HCT116 (cell line): ENCODE results near the gene ATXN7L2. TPM values are rescaled to one million over a fixed set of nuclear protein-coding genes. Genes with fewer than 3 reads are reported as not detected.

Source experiments
- ATAC-seq: fragments of 200-7000 bp; cut with Tn5 transposase; 2 replicates; pipeline ENCODE4 v1.9.1; 2020; ENCODE audit warnings: mild to moderate bottlenecking, moderate library complexity
- BruUV-seq: library from RNA; stranded (reverse); fragments of 400-500 nt; replicated peaks from 2 replicates; lab custom pipeline; 2021; lab: Mats Ljungman, UMichigan
- CTCF ChIA-PET: fragments of 300-600 bp; sonication (Branson Sonifier 250); formaldehyde crosslinking; loops from one replicate; lab custom pipeline; 2021; ENCODE audit warnings: antibody characterized with exemption; lab: Charles Lee
- POLR2A ChIA-PET: fragments of 300-600, 350-600 bp; sonication (Branson Sonifier 250); formaldehyde crosslinking; loops from one replicate; lab custom pipeline; 2021; ENCODE audit warnings: antibody characterized with exemption; lab: Charles Lee
- RAD21 ChIA-PET, 2 experiments: fragments of 300-600 bp; sonication (Branson Sonifier 250); formaldehyde crosslinking; loops; one replicate each; lab custom pipeline; 2023; ENCODE audit warnings: low total read pairs in 2 of 2; ENCODE audit not compliant: uncharacterized antibody in 2 of 2, unreplicated experiment in 2 of 2, low non-redundant PET in 1 of 2; lab: Charles Lee
- DNase-seq: peaks from one replicate; pipeline ENCODE4 v3.0.0-alpha.2; 2010; ENCODE audit warnings: low read depth, low spot score
- H2AFZ ChIP-seq: fragments of 200-600 bp; shearing (Covaris generic), sonication (generic); 2 replicates; pipeline ENCODE4 v1.6.1; 2017; ENCODE audit warnings: low read depth, mixed run types, mixed read lengths, antibody characterized with exemption, low read length; ENCODE audit not compliant: poor library complexity, severe bottlenecking
- H3K27ac ChIP-seq: 2 replicates; pipeline ENCODE4 v1.5.1; 2012; ENCODE audit warnings: low read depth, low read length
- H3K27me3 ChIP-seq: fragments of 200-600 bp; sonication (generic); 2 replicates; pipeline ENCODE4 v1.6.1; 2016; ENCODE audit warnings: mixed run types, low read length, mixed read lengths; ENCODE audit not compliant: insufficient read depth
- H3K36me3 ChIP-seq, 2 experiments: fragments of 200-500 bp in 1 of 2; fragments of 200-600 bp in 1 of 2; sonication (Bioruptor generic) in 1 of 2; sonication (generic) in 1 of 2; 2 replicates each; pipeline versions ENCODE4 v1.5.1 to v1.6.1; 2014 to 2016; ENCODE audit warnings: low read length in 2 of 2, inconsistent platforms in 1 of 2, mixed read lengths in 1 of 2, mixed run types in 1 of 2; ENCODE audit not compliant: insufficient read depth in 2 of 2, control insufficient read depth in 1 of 2
- H3K4me1 ChIP-seq, 2 experiments: fragments of 200-600 bp in 1 of 2; sonication (generic) in 1 of 2; 2 replicates each; pipeline versions ENCODE4 v1.5.1 to v1.6.1; 2012 to 2017; ENCODE audit warnings: low read length in 2 of 2, inconsistent platforms in 1 of 2, mild to moderate bottlenecking in 1 of 2, mixed read lengths in 1 of 2, mixed run types in 1 of 2, moderate library complexity in 1 of 2; ENCODE audit not compliant: insufficient read depth in 2 of 2, control insufficient read depth in 1 of 2
- H3K4me2 ChIP-seq: fragments of 200-600 bp; sonication (generic); 2 replicates; pipeline ENCODE4 v1.6.1; 2017; ENCODE audit warnings: mixed run types, low read length, mixed read lengths
- H3K4me3 ChIP-seq, 2 experiments: fragments of 200-600 bp in 1 of 2; sonication (generic) in 1 of 2; replicated peaks in 1 of 2; 2 replicates each; pipeline ENCODE4 v1.5.1; 2011 to 2016; ENCODE audit warnings: low read length in 2 of 2, control low read depth in 1 of 2, low read depth in 1 of 2, mild to moderate bottlenecking in 1 of 2, mixed read lengths in 1 of 2, mixed run types in 1 of 2
- H3K79me2 ChIP-seq: fragments of 200-600 bp; sonication (generic); 2 replicates; pipeline ENCODE4 v1.6.1; 2017; ENCODE audit warnings: mild to moderate bottlenecking, mixed run types, low read length, moderate library complexity, mixed read lengths; ENCODE audit not compliant: insufficient read depth
- H3K9ac ChIP-seq: fragments of 200-600 bp; sonication (generic); 2 replicates; pipeline ENCODE4 v1.6.1; 2016; ENCODE audit warnings: low read length, mixed read lengths
- H3K9me2 ChIP-seq: fragments of 200-600 bp; sonication (generic), shearing (Covaris generic); 2 replicates; pipeline ENCODE4 v1.6.1; 2017; ENCODE audit warnings: mixed run types, mild to moderate bottlenecking, moderate library complexity; ENCODE audit not compliant: insufficient read depth
- H3K9me3 ChIP-seq, 2 experiments: fragments of 200-500 bp in 1 of 2; fragments of 200-600 bp in 1 of 2; sonication (Bioruptor generic) in 1 of 2; sonication (generic) in 1 of 2; 2 replicates each; pipeline ENCODE4 v1.6.1; 2014 to 2017; ENCODE audit warnings: low read length in 2 of 2, mixed read lengths in 2 of 2, inconsistent platforms in 1 of 2, low read depth in 1 of 2, mild to moderate bottlenecking in 1 of 2, mixed run types in 1 of 2, moderate library complexity in 1 of 2; ENCODE audit not compliant: control insufficient read depth in 1 of 2, insufficient read depth in 1 of 2
- H4K20me1 ChIP-seq: fragments of 200-600 bp; sonication (generic), shearing (Covaris generic); 2 replicates; pipeline ENCODE4 v1.6.1; 2017; ENCODE audit warnings: mixed run types, mild to moderate bottlenecking, moderate library complexity; ENCODE audit not compliant: insufficient read depth
- ATF3 ChIP-seq: IDR thresholded peaks from 2 replicates; pipeline ENCODE4 v1.6.1; 2012
- EGR1 ChIP-seq: IDR thresholded peaks from 2 replicates; pipeline ENCODE4 v1.6.1; 2012; ENCODE audit warnings: low read depth
- ELF1 ChIP-seq: IDR thresholded peaks from 2 replicates; pipeline ENCODE4 v1.6.1; 2012; ENCODE audit warnings: low read depth, borderline replicate concordance
- EZH2 ChIP-seq: fragments of 200-600 bp; sonication (generic); IDR thresholded peaks from 2 replicates; pipeline ENCODE4 v1.6.1; 2017; ENCODE audit warnings: antibody characterized with exemption, mixed run types
- EZH2phosphoT487 ChIP-seq: fragments of 200-600 bp; IDR thresholded peaks from 2 replicates; pipeline ENCODE4 v1.6.1; 2018; ENCODE audit warnings: antibody characterized with exemption, borderline replicate concordance
- FOSL1 ChIP-seq: IDR thresholded peaks from 2 replicates; pipeline ENCODE4 v1.6.1; 2012; ENCODE audit warnings: low read depth
- JUND ChIP-seq: IDR thresholded peaks from 2 replicates; pipeline ENCODE4 v1.6.1; 2012
- POLR2A ChIP-seq: IDR thresholded peaks from 2 replicates; pipeline ENCODE4 v1.7.0; 2011; ENCODE audit warnings: borderline replicate concordance; ENCODE audit not compliant: insufficient read depth, insufficient read length; ENCODE audit errors: extremely low read depth
- POLR2AphosphoS5 ChIP-seq: IDR thresholded peaks from 2 replicates; pipeline ENCODE4 v1.6.1; 2011; ENCODE audit warnings: mild to moderate bottlenecking, low read depth, low read length, moderate library complexity
- RAD21 ChIP-seq: IDR thresholded peaks from 2 replicates; pipeline ENCODE4 v1.6.1; 2012; ENCODE audit warnings: low read depth, mild to moderate bottlenecking
- SP1 ChIP-seq: IDR thresholded peaks from 2 replicates; pipeline ENCODE4 v1.6.1; 2012; ENCODE audit warnings: low read depth
- TCF7L2 ChIP-seq: IDR thresholded peaks from 2 replicates; pipeline ENCODE4 v1.7.0; 2011; ENCODE audit warnings: borderline replicate concordance, inconsistent platforms; ENCODE audit not compliant: insufficient read depth, insufficient read length; ENCODE audit errors: extremely low read depth
- YY1 ChIP-seq: IDR thresholded peaks from 2 replicates; pipeline ENCODE4 v1.6.1; 2011; ENCODE audit warnings: low read length, low read depth, moderate library complexity, mild to moderate bottlenecking; ENCODE audit not compliant: insufficient replicate concordance; ENCODE audit errors: extremely low read depth
- ZFX ChIP-seq: fragments of 450-650 bp; IDR thresholded peaks from 2 replicates; pipeline ENCODE4 v1.6.1; 2017
- ZNF274 ChIP-seq: fragments of 200-500 bp; sonication (Bioruptor generic); IDR thresholded peaks from 2 replicates; pipeline ENCODE4 v1.6.1; 2014; ENCODE audit warnings: mild to moderate bottlenecking, low read depth, low read length, inconsistent platforms
- intact Hi-C: fragments of 100-400 bp; cut with micrococcal nuclease; formaldehyde crosslinking; loops from 2 replicates; pipeline ENCODE4 v1.10.0; 2022
- total RNA-seq: library from RNA; stranded (reverse); gene quantifications from one replicate; pipeline ENCODE4 v1.2.1, GENCODE V29; 2021; ENCODE audit not compliant: unreplicated experiment
- TF ChIP-seq, protein P1 (sequence below): IDR thresholded peaks from 2 replicates; pipeline ENCODE4 v1.6.1; 2011; ENCODE audit warnings: mild to moderate bottlenecking, low read length, moderate library complexity; ENCODE audit not compliant: insufficient replicate concordance; ENCODE audit errors: extremely low read depth
- TF ChIP-seq, protein P2 (sequence below), 3 experiments: fragments of 200-600 bp in 1 of 3; sonication (generic) in 1 of 3; IDR thresholded peaks in 2 of 3; conservative IDR thresholded peaks in 1 of 3; 2 replicates each; pipeline ENCODE4 v1.5.1; 2012 to 2017; ENCODE audit warnings: low read depth in 2 of 3, low read length in 2 of 3, antibody characterized with exemption in 1 of 3, borderline replicate concordance in 1 of 3, control low read depth in 1 of 3, mild to moderate bottlenecking in 1 of 3, mixed read lengths in 1 of 3, mixed run types in 1 of 3, moderate library complexity in 1 of 3; ENCODE audit not compliant: insufficient read depth in 1 of 3
- TF ChIP-seq, protein P3 (sequence below): IDR thresholded peaks from 2 replicates; pipeline ENCODE4 v1.6.1; 2012; ENCODE audit warnings: low read depth

The ATXN7L2 gene
- total RNA-seq, 1 experiment from 2014 or later = 7.2 TPM

DNA sequence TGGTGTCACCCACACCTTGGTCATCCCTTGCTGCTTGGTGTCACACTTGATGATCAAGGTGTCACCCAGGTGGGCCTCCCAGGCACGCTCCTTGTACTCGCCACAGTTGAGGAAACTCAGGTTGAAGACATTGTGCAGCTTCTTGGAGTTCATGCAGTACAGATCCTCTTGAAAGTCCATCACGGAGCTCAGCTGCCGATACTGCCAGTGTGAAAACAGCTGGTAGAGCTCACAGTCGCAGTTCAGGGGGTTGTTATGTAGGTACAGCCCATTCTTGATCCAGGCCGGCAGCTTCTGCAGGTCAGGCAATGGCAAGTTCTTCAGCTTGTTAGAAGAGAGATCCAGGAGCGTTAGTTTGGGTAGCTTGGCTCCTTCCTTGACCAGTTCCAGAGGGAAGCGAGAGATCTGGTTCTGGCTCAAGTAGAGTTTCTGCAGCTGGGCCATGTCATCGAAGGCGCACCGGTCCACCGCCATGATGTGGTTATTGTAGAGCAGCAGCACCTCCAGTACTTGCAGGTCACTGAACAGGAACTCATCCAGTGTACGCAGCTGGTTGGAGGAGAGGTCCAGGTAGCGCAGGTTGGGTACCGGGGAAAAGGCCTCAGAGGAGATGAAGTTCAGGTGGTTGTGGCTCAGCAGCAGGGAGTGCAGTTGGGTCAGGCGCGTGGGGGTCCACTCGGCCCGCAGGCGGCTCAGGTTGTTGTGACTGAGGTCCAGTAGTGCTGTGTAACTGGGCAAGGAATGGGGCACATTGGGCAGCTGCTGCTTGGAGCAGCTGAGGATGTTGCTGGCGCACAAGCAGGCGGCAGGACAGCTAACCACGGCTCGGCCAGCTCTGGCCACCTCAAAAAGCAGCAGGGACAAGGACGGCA lies 24.5 kb downstream of the ATXN7L2 start:
- no TSS peak for BruUV-seq
- Histone ChIP-seq H3K4me2 (no peak overlapping the region), H3K9me3 (no peaks in the 10 kb centered on the region), H3K4me1 (peaks cover 0 to 5% of the 10 kb centered on the region in 2 experiments; a peak in 2 of 4 replicates), H3K4me3 (no peak overlapping the region), H3K9ac (no peak overlapping the region), H2AFZ (no peak overlapping the region), H3K36me3 (no peaks in the 10 kb centered on the region), H3K79me2 (no peaks in the 10 kb centered on the region), H3K27me3 (peaks cover 7% of the 10 kb centered on the region; the same call in 1 of the 2 replicates), H4K20me1 (no peaks in the 10 kb centered on the region), H3K9me2 (no peaks in the 10 kb centered on the region; the same call in 1 of the 2 replicates), H3K27ac (no peak overlapping the region)
- intact Hi-C loops = no loop called here
- ATAC-seq (no peak), DNase-seq (no peak)
- TF ChIP-seq EZH2 (no peak), ZNF274 (no peak), RAD21 (no peak), SP1 (no peak), ZFX (no peak), ELF1 (no peak), ATF3 (no peak), TCF7L2 (no peak), EGR1 (no peak), POLR2AphosphoS5 (no peak), POLR2A (no peak), JUND (no peak), FOSL1 (no peak), YY1 (no peak), EZH2phosphoT487 (no peak)
- TF ChIP-seq, protein P1, sequence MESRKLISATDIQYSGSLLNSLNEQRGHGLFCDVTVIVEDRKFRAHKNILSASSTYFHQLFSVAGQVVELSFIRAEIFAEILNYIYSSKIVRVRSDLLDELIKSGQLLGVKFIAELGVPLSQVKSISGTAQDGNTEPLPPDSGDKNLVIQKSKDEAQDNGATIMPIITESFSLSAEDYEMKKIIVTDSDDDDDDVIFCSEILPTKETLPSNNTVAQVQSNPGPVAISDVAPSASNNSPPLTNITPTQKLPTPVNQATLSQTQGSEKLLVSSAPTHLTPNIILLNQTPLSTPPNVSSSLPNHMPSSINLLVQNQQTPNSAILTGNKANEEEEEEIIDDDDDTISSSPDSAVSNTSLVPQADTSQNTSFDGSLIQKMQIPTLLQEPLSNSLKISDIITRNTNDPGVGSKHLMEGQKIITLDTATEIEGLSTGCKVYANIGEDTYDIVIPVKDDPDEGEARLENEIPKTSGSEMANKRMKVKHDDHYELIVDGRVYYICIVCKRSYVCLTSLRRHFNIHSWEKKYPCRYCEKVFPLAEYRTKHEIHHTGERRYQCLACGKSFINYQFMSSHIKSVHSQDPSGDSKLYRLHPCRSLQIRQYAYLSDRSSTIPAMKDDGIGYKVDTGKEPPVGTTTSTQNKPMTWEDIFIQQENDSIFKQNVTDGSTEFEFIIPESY = no peak
- TF ChIP-seq, protein P2, sequence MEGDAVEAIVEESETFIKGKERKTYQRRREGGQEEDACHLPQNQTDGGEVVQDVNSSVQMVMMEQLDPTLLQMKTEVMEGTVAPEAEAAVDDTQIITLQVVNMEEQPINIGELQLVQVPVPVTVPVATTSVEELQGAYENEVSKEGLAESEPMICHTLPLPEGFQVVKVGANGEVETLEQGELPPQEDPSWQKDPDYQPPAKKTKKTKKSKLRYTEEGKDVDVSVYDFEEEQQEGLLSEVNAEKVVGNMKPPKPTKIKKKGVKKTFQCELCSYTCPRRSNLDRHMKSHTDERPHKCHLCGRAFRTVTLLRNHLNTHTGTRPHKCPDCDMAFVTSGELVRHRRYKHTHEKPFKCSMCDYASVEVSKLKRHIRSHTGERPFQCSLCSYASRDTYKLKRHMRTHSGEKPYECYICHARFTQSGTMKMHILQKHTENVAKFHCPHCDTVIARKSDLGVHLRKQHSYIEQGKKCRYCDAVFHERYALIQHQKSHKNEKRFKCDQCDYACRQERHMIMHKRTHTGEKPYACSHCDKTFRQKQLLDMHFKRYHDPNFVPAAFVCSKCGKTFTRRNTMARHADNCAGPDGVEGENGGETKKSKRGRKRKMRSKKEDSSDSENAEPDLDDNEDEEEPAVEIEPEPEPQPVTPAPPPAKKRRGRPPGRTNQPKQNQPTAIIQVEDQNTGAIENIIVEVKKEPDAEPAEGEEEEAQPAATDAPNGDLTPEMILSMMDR (IDR thresholded peaks at IDR 0.05 in 2 of 3, conservative IDR thresholded peaks at IDR 0.05 in 1 of 3; ENCODE audit: borderline replicate concordance in 1 of 3, insufficient read depth in 1 of 3, low read depth in 2 of 3, low read length in 2 of 3) = no peak
- TF ChIP-seq, protein P3, sequence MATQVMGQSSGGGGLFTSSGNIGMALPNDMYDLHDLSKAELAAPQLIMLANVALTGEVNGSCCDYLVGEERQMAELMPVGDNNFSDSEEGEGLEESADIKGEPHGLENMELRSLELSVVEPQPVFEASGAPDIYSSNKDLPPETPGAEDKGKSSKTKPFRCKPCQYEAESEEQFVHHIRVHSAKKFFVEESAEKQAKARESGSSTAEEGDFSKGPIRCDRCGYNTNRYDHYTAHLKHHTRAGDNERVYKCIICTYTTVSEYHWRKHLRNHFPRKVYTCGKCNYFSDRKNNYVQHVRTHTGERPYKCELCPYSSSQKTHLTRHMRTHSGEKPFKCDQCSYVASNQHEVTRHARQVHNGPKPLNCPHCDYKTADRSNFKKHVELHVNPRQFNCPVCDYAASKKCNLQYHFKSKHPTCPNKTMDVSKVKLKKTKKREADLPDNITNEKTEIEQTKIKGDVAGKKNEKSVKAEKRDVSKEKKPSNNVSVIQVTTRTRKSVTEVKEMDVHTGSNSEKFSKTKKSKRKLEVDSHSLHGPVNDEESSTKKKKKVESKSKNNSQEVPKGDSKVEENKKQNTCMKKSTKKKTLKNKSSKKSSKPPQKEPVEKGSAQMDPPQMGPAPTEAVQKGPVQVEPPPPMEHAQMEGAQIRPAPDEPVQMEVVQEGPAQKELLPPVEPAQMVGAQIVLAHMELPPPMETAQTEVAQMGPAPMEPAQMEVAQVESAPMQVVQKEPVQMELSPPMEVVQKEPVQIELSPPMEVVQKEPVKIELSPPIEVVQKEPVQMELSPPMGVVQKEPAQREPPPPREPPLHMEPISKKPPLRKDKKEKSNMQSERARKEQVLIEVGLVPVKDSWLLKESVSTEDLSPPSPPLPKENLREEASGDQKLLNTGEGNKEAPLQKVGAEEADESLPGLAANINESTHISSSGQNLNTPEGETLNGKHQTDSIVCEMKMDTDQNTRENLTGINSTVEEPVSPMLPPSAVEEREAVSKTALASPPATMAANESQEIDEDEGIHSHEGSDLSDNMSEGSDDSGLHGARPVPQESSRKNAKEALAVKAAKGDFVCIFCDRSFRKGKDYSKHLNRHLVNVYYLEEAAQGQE = no peak
- ChIA-PET CTCF (no interaction called here), RAD21 (no interaction called here), POLR2A (no interaction called here)
